GM18951 (cell line): Measurements from ENCODE around the gene GPRIN1.

Experiments
- POLR2A ChIP-seq: IDR thresholded peaks from 4 replicates; pipeline ENCODE4 v1.6.1; 2011; ENCODE audit warnings: mild to moderate bottlenecking; ENCODE audit not compliant: insufficient read length, insufficient read depth; ENCODE audit errors: extremely low read depth
- in situ Hi-C: fragments of 300-500 bp; cut with MboI; formaldehyde crosslinking; loops from one replicate; pipeline ENCODE4 v1.12.0; 2022; ENCODE audit warnings: low sequenced_read_pairs, mixed read lengths, inconsistent platforms; ENCODE audit not compliant: unreplicated experiment

The GPRIN1 gene

GRCh38 chr5:176609724-176610434 lies at the start of gene GPRIN1:
Gene GPRIN1, minus strand, starts transcription at chr5:176610156. Its CDS starts 10,322 bp downstream, at chr5:176599834.
- TF ChIP-seq POLR2A: peak; percentile 54
- in situ Hi-C loops: no loop called here

GRCh38 chr5:176659512-176659839 lies 49.5 kb upstream of the GPRIN1 start:
- in situ Hi-C loops: loop anchor here (25.0 kb wide), 1 partner anchor 453 kb away; no protein-coding TSS in a partner anchor
- TF ChIP-seq POLR2A: no peak

DNA sequence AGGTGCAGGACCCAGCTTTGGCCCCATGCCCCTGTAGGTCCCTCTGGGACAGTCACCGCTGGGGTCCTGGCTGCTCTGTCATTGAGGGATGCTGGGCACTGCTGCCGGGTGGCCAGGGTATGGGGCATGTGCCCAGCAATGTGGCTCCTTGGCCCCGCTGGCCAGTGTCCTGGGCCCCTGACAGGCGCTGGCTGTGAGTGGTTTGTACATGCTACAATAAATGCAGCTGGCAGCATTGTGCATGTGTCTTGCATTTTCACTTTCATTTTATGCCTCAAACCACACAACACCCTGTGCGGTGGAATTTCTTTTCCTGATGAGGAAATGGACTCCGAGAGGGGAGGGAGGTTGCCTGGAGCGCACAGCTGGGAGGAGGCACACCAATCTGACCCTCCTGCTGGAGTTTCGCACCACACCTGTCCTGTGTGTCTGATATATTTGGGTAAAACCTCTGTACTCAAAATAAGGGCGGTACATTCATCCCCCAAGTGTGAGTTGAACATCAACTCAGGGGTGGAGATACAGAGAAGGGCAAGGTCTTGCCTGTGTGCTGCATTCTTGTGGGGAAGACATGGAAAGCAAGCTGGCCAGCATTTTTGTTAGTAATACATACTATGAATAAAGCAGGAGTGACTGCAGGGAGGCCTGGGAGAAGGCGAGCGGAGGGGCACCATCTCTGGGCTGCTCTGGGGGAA lies 49.0 kb upstream of the GPRIN1 start:
- in situ Hi-C loops: loop anchor here (25.0 kb wide), 1 partner anchor 453 kb away; no protein-coding TSS in a partner anchor
- no peak for TF ChIP-seq POLR2A

- in situ Hi-C loops: loop anchor here (25.0 kb wide), 1 partner anchor 454 kb away; no protein-coding TSS in a partner anchor
Measured at GRCh38 chr5:176658007-176658599, 48.1 kb upstream of the GPRIN1 start.

DNA sequence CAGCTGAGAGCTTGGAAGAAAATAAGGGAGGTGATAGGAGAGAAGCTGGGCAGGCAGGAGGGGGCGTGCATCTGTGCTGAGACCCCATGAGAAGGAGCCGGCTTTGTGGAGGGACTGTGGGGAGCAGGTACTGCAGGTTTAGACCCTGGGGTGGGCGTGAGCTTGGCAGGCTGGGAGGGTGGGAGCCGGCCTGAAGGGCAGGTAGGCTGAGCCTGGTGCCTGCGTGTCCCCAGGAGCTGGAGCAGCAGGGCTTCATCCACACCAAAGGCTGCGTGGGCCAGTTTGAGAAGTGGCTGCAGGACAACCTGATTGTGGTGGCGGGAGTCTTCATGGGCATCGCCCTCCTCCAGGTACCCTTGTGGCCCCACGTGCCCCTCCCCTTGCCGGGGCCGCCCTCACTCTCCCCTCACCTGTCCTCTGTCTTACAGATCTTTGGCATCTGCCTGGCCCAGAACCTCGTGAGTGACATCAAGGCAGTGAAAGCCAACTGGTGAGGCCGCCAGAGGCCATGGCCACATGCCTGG lies 46.6 kb upstream of the GPRIN1 start:
- no peak for TF ChIP-seq POLR2A
- in situ Hi-C loops: loop anchor here (25.0 kb wide), 1 partner anchor 456 kb away; no protein-coding TSS in a partner anchor

More at GRCh38 chr5:176658007-176658599, 48.1 kb upstream of the GPRIN1 start:
- TF ChIP-seq POLR2A: no peak

DNA sequence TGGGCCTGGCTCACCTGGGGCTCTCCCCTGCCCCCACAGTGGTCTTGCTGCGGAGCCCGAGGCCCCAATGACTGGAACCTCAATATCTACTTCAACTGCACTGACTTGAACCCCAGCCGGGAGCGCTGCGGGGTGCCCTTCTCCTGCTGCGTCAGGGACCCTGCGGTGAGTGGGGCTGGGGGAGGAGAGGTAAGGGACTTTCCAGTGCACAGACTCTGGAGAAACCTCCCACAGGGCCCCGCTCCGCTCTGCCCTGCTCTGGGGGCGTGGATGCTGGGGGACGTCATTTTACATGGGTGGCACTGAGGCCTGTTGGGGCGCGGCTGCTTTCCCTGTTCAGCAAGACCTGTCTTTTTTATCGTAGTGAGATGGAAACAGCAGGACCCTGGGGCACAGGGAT lies 44.9 kb upstream of the GPRIN1 start:
- no peak for TF ChIP-seq POLR2A
- in situ Hi-C loops: loop anchor here (25.0 kb wide), 1 partner anchor 457 kb away; no protein-coding TSS in a partner anchor

DNA sequence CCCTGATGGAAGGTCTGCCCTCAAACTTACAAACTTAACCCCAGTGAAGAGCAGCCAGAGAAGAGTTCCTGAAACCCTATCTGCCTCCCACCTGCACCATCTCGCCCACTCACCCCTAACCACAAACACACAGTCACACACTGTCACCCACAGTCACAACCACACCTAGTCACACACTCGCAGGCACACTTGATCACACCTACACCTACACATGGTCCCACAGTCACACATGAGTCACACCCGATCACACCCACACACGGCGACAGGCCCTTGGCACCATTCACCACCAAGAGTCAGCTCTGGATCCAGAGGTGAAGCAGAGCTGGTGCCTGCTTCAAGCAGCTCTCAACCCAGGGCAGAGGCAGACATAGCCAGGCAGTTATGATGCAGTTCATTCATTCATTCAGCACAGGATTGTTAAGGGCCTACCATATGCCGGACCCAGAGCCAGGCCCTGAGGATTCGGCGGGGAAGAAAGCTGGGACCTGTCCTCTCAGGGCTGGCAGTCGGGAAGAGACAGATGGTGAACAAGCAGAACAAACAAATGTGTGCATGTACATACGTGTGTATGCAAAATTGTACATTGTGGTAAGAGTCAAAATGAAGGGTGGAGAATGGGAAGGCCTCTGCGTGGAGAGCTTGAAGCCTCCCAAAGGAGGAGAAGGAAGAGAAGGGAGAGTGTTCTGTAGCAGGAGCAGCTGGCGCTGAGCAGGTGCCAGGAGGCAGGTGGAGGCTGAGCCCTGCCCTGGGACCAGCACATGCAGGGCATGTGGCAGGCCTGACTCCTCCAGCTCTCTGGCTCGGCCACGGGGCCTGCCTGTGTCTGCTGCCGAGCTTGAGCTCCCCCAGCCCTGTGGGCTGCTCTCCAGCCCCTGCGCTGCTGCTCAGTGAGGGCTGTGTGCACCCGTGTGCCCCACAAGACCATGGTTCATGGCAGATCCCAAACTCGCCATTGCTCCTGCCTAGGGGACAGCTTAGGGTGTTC lies 43.7 kb upstream of the GPRIN1 start:
- no peak for TF ChIP-seq POLR2A
- in situ Hi-C loops: loop anchor here (25.0 kb wide), 1 partner anchor 459 kb away; no protein-coding TSS in a partner anchor

GRCh38 chr5:176652136-176652535 lies 42.2 kb upstream of the GPRIN1 start:
- no peak for TF ChIP-seq POLR2A
- in situ Hi-C loops: loop anchor here (25.0 kb wide), 1 partner anchor 460 kb away; no protein-coding TSS in a partner anchor

- TF ChIP-seq POLR2A: no peak
- in situ Hi-C loops: loop anchor here (25.0 kb wide), 1 partner anchor 461 kb away; no protein-coding TSS in a partner anchor
Measured at GRCh38 chr5:176651472-176651980, 41.6 kb upstream of the GPRIN1 start.

GRCh38 chr5:176650354-176650884 lies 40.5 kb upstream of the GPRIN1 start:
- in situ Hi-C loops: loop anchor here (25.0 kb wide), 1 partner anchor 462 kb away; no protein-coding TSS in a partner anchor
- TF ChIP-seq POLR2A: no peak

DNA sequence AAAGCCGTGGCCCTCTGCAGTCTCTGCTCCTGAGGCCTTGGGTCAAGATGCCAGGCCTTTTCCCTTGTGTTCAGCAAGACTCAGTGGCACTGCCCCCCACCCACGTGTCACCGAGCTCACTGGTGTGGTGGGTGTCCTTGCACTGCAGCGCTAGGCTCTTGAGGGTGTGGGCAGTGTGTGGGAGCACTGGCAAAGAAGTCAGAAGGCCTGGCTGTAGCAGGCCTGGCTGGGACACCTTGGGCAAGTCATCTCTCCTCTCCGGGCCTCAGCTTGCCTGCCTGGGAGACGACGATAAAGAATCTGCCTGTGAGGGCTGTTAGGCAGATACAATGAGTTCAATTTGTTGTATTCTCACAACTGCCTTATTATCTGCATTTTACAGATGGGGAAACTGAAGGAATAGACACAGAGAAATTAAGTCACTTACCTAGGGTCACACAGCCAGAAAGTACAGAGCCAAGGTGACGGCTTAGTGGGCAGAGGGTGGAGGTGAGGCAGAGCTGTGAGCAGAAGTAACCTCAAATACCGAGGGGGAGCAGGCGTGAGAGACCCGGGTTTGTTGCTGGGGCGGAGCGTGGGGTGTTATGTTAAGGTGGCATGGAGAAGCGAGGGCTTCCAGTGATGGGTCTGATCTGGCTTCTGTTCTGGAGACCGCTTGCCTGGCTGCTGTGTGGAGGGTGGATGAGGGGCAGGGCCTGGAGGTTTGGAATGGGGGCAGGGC lies 38.7 kb upstream of the GPRIN1 start:
- no peak for TF ChIP-seq POLR2A

More for the DNA sequence above, 38.7 kb upstream of the GPRIN1 start:
- in situ Hi-C loops: no loop called here
